Activated CD8-positive, alpha-beta T cell treated with anti-CD3 and anti-CD28 coated beads for 36 hours (primary cell): ENCODE data around the gene PLEKHM3. TPM values are rescaled to one million over a fixed set of nuclear protein-coding genes. Genes with fewer than 3 reads are reported as not detected.

ENCODE experiments used
- ATAC-seq: fragments of 200-7000 bp; cut with Tn5 transposase; one replicate; pipeline ENCODE4 v1.10.0; 2021; ENCODE audit warnings: mild to moderate bottlenecking, moderate library complexity
- CTCF ChIA-PET: fragments of 350-600 bp; sonication (Branson Sonifier 250); formaldehyde crosslinking; loops from one replicate; lab custom pipeline; 2021; ENCODE audit warnings: antibody characterized with exemption; lab: Charles Lee
- POLR2A ChIA-PET: fragments of 350-600 bp; sonication (Branson Sonifier 250); formaldehyde crosslinking; loops from one replicate; lab custom pipeline; 2021; ENCODE audit warnings: antibody characterized with exemption; lab: Charles Lee
- DNase-seq: peaks from one replicate; pipeline ENCODE4 v3.0.0-alpha.2; 2020
- H3K27ac Mint-ChIP-seq: one replicate; pipeline ENCODE4 v1.8.0; 2021; ENCODE audit warnings: mild to moderate bottlenecking, mixed read lengths
- H3K27me3 Mint-ChIP-seq: one replicate; pipeline ENCODE4 v1.8.0; 2021; ENCODE audit warnings: mixed read lengths
- H3K36me3 Mint-ChIP-seq: one replicate; pipeline ENCODE4 v1.8.0; 2021; ENCODE audit warnings: low read depth, mixed read lengths
- H3K4me1 Mint-ChIP-seq: one replicate; pipeline ENCODE4 v1.8.0; 2021; ENCODE audit warnings: low read depth, mixed read lengths
- H3K4me3 Mint-ChIP-seq: one replicate; pipeline ENCODE4 v1.8.0; 2021; ENCODE audit warnings: mild to moderate bottlenecking, moderate library complexity, mixed read lengths
- H3K9me3 Mint-ChIP-seq: one replicate; pipeline ENCODE4 v1.8.0; 2021; ENCODE audit warnings: mixed read lengths
- CTCF ChIP-seq: fragments of 200-600 bp; IDR thresholded peaks from one replicate; pipeline ENCODE4 v1.8.0; 2022; ENCODE audit warnings: antibody characterized with exemption, mild to moderate bottlenecking
- intact Hi-C: fragments of 100-400 bp; cut with micrococcal nuclease; formaldehyde crosslinking; loops from one replicate; pipeline ENCODE4 v1.10.0; 2022
- total RNA-seq, 2 experiments: library from RNA; stranded (reverse); gene quantifications; one replicate each; pipeline ENCODE4 v1.2.3, GENCODE V29; 2021

Gene PLEKHM3
- total RNA-seq, 2 experiments from 2014 or later = 4.5 to 4.7 TPM

- intact Hi-C loops = no loop called here
- POLR2A ChIA-PET = no interaction called here
- no peaks in the 10 kb centered on the region for H3K27me3 Mint-ChIP-seq
- peak; percentile 37 for ATAC-seq
- H3K4me1 Mint-ChIP-seq = no peaks in the 10 kb centered on the region
- no peak overlapping the region for H3K4me3 Mint-ChIP-seq
- no peaks in the 10 kb centered on the region for H3K9me3 Mint-ChIP-seq
- H3K36me3 Mint-ChIP-seq = no peaks in the 10 kb centered on the region
- no peak for DNase-seq
- CTCF ChIA-PET = interaction anchor here (1.1 kb wide), 2 partner anchors 137 to 189 kb away, joined by 3 to 4 read pairs; no protein-coding TSS in a partner anchor
- no peak overlapping the region for H3K27ac Mint-ChIP-seq
- TF ChIP-seq CTCF = no peak
Observed at GRCh38 chr2:207883002-207883780, 142.1 kb downstream of the PLEKHM3 start.

GRCh38 chr2:207881902-207882301, 143.4 kb downstream of the PLEKHM3 start:
- no peaks in the 10 kb centered on the region for H3K27me3 Mint-ChIP-seq
- no peak overlapping the region for H3K27ac Mint-ChIP-seq
- H3K36me3 Mint-ChIP-seq = no peaks in the 10 kb centered on the region
- no peak overlapping the region for H3K4me3 Mint-ChIP-seq
- TF ChIP-seq CTCF = no peak
- H3K9me3 Mint-ChIP-seq = no peaks in the 10 kb centered on the region
- DNase-seq (no peak), ATAC-seq (no peak)
- intact Hi-C loops = no loop called here
- CTCF ChIA-PET = interaction anchor here (1.1 kb wide), 2 partner anchors 15 to 190 kb away, joined by 3 to 4 read pairs; no protein-coding TSS in a partner anchor
- POLR2A ChIA-PET = no interaction called here
- no peaks in the 10 kb centered on the region for H3K4me1 Mint-ChIP-seq

GRCh38 chr2:207879536-207879935, 145.8 kb downstream of the PLEKHM3 start:
- intact Hi-C loops = no loop called here
- Mint-ChIP-seq H3K9me3 (no peaks in the 10 kb centered on the region), H3K27ac (no peak overlapping the region), H3K27me3 (no peaks in the 10 kb centered on the region), H3K4me3 (no peak overlapping the region), H3K4me1 (no peaks in the 10 kb centered on the region), H3K36me3 (no peaks in the 10 kb centered on the region)
- TF ChIP-seq CTCF = no peak
- DNase-seq (no peak), ATAC-seq (no peak)
- ChIA-PET POLR2A (no interaction called here), CTCF (interaction anchor here (1.8 kb wide), 1 partner anchor 93 kb away, joined by 3 read pairs; no protein-coding TSS in a partner anchor)

- no peaks in the 10 kb centered on the region for H3K9me3 Mint-ChIP-seq
- ChIA-PET POLR2A (no interaction called here), CTCF (no interaction called here)
- H3K4me3 Mint-ChIP-seq = no peak overlapping the region
- DNase-seq (no peak), ATAC-seq (no peak)
- H3K27ac Mint-ChIP-seq = no peak overlapping the region
- no peaks in the 10 kb centered on the region for H3K36me3 Mint-ChIP-seq
- TF ChIP-seq CTCF = no peak
- H3K27me3 Mint-ChIP-seq = no peaks in the 10 kb centered on the region
- intact Hi-C loops = no loop called here
- H3K4me1 Mint-ChIP-seq = no peaks in the 10 kb centered on the region
Observed at GRCh38 chr2:207876842-207877535, 148.3 kb downstream of the PLEKHM3 start.
